Ammon's horn (tissue), 1 donor: Measurements from ENCODE around the gene ANGPTL8.
A peak's percentile ranks its signal among the peaks of the same experiment; 100 is the strongest.

Experiments
- DNase-seq: peaks from one replicate; pipeline ENCODE4 v3.0.0-alpha.2; 2016; ENCODE audit warnings: low spot score

Gene ANGPTL8

DNA sequence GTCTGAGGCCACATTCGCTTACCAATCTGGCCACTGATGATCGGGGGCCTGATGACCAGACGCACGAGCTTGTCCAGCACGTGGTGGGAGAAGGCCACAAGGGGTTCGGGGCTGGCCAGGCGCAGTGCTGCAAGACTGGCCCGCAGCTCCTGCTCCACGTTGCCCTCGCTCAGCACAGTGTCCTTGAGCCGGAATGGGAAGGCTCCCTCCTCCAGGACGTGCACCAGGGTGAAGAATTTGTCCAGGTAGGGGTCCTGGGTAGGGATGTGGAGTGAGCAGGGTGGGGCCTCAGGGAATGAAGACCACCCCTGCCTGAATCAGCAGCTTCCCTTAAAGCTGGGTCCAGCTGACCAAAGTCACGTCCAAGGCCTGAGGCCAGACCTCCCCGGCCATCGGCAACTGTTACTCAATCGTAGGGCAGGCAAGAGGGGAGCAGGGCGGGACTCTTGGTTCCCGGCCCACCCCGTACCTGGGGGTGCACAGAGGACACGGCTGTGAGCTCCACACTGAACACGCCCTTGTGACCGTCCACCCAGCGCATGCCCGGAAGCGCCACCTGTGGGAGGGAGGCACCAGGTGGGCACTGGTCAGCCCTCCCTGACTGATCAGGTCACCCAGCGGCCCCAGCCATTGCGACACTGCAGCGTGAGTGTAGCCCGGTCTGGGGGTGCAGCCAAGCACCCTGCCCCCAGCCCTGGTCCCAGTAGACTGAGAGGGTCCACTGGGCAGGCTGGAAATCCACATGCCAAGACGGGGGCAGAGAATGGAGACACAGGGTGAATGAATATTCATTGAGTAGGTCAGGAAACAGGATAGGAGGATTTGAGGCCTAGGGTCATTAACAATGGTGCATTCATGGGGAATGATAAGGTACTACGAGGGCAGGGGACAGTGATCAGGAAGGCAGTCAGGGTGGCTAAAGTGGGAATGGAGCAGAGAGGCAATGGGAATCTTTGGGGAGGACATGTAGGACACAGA is 2.8 kb upstream of the ANGPTL8 start:
- no peak for DNase-seq

- no peak for DNase-seq
Measured at GRCh38 chr19:11237321-11237720, 2.1 kb upstream of the ANGPTL8 start.

DNA sequence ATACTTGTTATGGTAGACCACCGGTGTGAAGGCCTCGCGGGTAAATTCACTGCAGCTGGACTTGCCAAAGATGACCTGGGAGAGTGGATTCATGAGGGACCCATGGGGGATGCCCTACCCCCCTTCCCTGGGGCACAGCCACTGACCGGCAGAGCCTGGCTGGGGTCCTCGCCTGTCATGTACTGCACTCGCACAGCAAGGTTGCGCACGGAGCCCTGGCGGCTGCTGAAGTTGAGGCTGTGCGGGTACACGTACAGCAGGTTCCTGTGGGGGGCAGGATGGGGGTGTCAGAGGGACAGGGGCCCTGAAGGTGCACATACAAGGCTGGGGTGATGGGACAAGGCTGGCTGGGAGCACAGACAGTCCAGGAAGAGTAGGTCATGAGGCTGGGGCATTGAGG is 1.4 kb upstream of the ANGPTL8 start:
- DNase-seq: no peak

- DNase-seq: no peak
Measured at GRCh38 chr19:11238781-11239376, 540 bp upstream of the ANGPTL8 start.

DNA sequence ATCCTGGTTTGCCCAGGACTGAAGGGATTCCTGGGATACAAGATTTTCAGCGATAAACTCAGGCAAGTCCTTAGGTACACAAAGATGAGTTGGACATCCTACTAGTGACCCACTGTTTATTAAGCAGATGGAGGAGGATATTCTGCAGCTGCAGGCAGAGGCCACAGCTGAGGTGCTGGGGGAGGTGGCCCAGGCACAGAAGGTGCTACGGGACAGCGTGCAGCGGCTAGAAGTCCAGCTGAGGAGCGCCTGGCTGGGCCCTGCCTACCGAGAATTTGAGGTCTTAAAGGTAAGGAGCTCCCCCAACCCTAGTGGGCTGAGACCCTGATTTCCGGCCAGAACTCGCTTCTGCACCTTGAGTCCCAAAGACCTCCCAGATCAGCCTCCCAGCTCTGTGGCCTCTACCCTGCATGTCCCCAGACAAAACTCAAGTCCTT is 607 bp downstream of the ANGPTL8 start:
- no peak for DNase-seq

- DNase-seq: no peak
Measured at GRCh38 chr19:11242025-11242424, 2.6 kb downstream of the ANGPTL8 start.

GRCh38 chr19:11242864-11243797 is 3.7 kb downstream of the ANGPTL8 start:
- peak; percentile 94 for DNase-seq

DNA sequence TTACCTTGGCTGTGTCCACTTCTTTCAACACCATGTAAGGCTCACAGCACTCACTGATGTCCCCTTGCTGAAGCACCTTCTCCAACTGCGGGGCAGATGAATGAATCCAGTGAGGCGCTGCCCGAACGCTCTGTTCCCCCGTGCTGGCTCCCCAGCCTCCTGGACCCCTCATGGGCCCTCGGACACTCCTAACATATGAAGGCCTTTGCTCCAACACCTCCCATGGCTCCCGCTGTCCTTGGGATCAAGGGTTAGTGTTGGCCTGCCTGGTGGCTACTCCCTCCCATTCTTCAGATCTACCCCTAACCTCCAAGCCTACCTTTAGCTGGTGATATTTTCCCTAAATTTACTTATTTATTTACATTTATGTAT is 4.4 kb downstream of the ANGPTL8 start:
- no peak for DNase-seq

- no peak for DNase-seq
Measured at GRCh38 chr19:11244846-11245589, 5.6 kb downstream of the ANGPTL8 start.

- no peak for DNase-seq
Measured at GRCh38 chr19:11246941-11247340, 7.5 kb downstream of the ANGPTL8 start.

- no peak for DNase-seq
Measured at GRCh38 chr19:11247391-11247790, 8.0 kb downstream of the ANGPTL8 start.

DNA sequence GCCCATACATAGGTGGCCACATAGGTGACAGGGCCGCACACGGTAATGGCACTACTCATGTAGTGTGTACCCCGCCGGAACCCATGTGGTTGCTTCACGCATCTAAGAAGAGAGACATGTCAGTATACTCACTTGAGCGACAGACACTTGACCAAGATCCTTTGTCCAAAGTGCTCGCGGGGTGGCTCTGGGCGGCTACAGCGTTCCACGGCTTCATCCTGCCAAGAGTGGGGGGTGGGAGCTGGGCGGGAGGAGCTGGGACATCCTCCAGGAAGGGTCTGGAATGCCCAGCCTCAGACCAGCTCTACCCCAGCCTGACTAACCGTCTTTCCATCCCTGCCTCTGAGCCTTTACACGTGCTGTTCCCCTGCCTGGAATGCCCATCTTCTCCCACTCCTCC is 8.5 kb downstream of the ANGPTL8 start:
- DNase-seq: no peak

DNA sequence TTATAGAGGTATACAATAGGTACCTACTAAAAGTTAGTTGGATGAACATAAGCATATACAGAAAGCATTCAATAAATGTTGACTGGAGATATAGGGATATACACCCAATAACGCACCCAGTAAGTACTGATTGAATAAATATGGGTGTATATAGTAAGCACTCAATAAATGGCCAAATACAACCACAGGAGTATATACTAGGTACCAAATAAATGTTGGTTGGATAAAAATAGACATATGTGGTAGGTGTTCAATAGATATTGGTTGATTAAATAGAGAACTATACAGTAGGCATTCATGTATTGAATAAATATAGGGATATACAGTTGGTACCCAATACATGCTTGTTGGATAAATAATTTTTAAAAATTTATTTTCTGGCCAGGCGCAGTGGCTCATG is 9.4 kb downstream of the ANGPTL8 start:
- no peak for DNase-seq

- no peak for DNase-seq
Measured at GRCh38 chr19:11251217-11251616, 11.8 kb downstream of the ANGPTL8 start.

GRCh38 chr19:11251650-11252314 is 12.4 kb downstream of the ANGPTL8 start:
- DNase-seq: no peak

- no peak for DNase-seq
Measured at GRCh38 chr19:11252665-11253355, 13.4 kb downstream of the ANGPTL8 start.

- DNase-seq: no peak
Measured at GRCh38 chr19:11254666-11255065, 15.2 kb downstream of the ANGPTL8 start.

GRCh38 chr19:11256189-11256588 is 16.8 kb downstream of the ANGPTL8 start:
- no peak for DNase-seq

DNA sequence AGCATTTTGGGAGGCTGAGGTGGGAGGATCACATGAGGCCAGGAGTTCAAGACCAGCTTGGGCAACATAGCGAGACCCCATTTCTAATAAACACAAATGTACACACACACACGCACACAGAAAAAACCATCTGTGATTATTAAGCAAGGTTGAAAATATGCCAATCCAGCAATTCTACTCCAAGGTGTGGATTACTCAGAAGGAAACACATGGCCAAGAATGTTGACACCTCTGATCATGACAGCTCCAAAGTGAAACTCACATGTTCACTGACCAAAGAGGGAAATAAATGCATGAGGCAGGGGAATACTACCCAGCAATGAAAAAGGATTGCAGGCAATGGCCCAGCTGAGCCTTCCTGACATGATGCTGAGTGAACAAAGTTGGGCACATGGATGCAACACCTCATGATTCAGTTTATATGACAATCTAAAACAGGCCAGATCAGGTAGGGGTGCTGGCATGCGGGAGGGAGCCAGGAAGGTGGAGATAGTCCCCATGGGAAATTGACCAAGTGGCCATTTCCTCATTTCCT is 18.5 kb downstream of the ANGPTL8 start:
- no peak for DNase-seq

GRCh38 chr19:11260996-11261395 is 21.6 kb downstream of the ANGPTL8 start:
- DNase-seq: no peak
